BE2C (cell line): ENCODE data around the gene SKP2.

Experiments used
- DNase-seq: peaks from one replicate; pipeline ENCODE4 v3.0.0-alpha.2; 2020
- H3K27me3 ChIP-seq: fragments of 250-450 bp; sonication (Bioruptor Pico); 2 replicates; pipeline ENCODE4 v1.5.1; 2020; ENCODE audit warnings: mild to moderate bottlenecking
- H3K36me3 ChIP-seq: fragments of 250-450 bp; sonication (Bioruptor Pico); 2 replicates; pipeline ENCODE4 v1.5.1; 2020; ENCODE audit warnings: mild to moderate bottlenecking
- H3K4me1 ChIP-seq: fragments of 250-450 bp; sonication (Bioruptor Pico); 2 replicates; pipeline ENCODE4 v1.5.1; 2020
- H3K4me3 ChIP-seq: 2 replicates; pipeline ENCODE4 v1.5.1; 2011; ENCODE audit warnings: low read depth, low read length
- H3K9me3 ChIP-seq: fragments of 250-450 bp; sonication (Bioruptor Pico); 2 replicates; pipeline ENCODE4 v1.5.1; 2020
- TF ChIP-seq, protein P1 (sequence below): IDR thresholded peaks from 2 replicates; pipeline ENCODE4 v1.5.1; 2012; ENCODE audit warnings: mild to moderate bottlenecking, low read depth, low read length

SKP2 gene

DNA sequence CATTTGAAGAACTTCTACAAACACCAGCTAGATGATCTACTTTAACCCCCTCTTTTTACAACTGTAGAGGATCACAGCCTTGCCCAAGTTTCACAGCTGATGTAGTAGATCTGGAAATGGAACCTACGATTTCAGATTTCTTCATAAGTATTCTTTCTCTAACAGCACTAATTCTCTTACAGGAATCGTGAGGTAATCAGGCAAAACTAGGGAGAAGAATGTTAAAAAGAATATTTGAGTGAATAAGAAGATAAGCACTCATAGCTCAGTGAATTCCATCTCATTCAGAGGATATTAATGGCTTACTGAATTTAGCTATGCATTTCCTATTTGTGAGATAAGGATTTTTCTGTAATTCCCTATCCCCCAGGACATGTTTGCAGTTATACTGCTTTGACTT is 47.7 kb downstream of the SKP2 start:
- TF ChIP-seq, protein P1, sequence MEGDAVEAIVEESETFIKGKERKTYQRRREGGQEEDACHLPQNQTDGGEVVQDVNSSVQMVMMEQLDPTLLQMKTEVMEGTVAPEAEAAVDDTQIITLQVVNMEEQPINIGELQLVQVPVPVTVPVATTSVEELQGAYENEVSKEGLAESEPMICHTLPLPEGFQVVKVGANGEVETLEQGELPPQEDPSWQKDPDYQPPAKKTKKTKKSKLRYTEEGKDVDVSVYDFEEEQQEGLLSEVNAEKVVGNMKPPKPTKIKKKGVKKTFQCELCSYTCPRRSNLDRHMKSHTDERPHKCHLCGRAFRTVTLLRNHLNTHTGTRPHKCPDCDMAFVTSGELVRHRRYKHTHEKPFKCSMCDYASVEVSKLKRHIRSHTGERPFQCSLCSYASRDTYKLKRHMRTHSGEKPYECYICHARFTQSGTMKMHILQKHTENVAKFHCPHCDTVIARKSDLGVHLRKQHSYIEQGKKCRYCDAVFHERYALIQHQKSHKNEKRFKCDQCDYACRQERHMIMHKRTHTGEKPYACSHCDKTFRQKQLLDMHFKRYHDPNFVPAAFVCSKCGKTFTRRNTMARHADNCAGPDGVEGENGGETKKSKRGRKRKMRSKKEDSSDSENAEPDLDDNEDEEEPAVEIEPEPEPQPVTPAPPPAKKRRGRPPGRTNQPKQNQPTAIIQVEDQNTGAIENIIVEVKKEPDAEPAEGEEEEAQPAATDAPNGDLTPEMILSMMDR, result no peak
- H3K9me3 ChIP-seq, result no peaks in the 10 kb centered on the region
- no peak for DNase-seq
- no peak overlapping the region for H3K4me3 ChIP-seq
- H3K27me3 ChIP-seq, result no peaks in the 10 kb centered on the region
- H3K36me3 ChIP-seq, result peaks cover 6% of the 10 kb centered on the region; the same call in 1 of the 2 replicates
- H3K4me1 ChIP-seq, result peaks cover 15% of the 10 kb centered on the region

DNA sequence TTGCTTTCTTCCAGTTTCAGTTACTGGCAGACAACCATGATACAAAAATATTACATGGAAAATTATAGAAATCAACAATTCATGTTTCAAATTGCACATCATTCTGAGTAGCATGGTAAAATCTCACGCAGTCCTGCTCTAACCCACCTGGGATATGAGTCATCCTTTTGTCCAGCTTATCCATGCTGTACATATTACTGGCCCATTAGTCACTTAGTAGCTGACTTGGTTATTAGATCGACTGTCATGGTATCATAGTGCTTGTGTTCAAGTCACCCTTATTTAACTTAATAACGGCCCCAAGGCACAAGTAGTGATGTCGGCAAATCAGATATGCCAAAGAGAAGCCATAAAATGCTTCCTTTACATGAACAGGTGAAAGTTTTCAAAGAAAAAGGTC is 48.6 kb downstream of the SKP2 start:
- peak; percentile 39 for DNase-seq
- TF ChIP-seq, protein P1, result no peak
- no peaks in the 10 kb centered on the region for H3K9me3 ChIP-seq
- peaks cover 4% of the 10 kb centered on the region; the same call in 1 of the 2 replicates for H3K36me3 ChIP-seq
- H3K4me1 ChIP-seq, result peaks cover 15% of the 10 kb centered on the region
- no peaks in the 10 kb centered on the region for H3K27me3 ChIP-seq
- no peak overlapping the region for H3K4me3 ChIP-seq

DNA sequence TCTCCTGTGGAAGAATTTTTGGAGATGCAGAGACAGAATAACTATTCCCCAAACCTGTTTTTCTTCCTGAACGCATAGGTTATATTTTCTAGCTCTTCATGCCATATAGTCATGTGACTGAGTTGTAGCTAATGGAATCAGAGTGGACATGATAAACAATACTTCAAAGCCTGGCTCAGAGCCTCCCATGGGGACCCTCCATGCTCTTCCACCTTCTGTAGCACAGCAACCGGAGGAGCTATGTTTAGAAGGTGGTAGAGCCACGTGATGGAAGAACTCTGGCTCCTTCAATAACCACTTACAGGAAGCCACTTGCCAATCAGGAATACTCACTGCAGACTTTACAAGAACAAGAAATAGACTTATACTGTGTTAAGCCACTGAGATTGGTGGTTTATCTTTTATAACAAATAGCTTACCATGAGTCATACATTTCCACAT is 50.6 kb downstream of the SKP2 start:
- no peaks in the 10 kb centered on the region for H3K9me3 ChIP-seq
- H3K27me3 ChIP-seq, result no peaks in the 10 kb centered on the region
- peak; percentile 41 for DNase-seq
- H3K4me3 ChIP-seq, result no peak overlapping the region
- TF ChIP-seq, protein P1, result no peak
- H3K36me3 ChIP-seq, result no peaks in the 10 kb centered on the region
- peaks cover 15% of the 10 kb centered on the region for H3K4me1 ChIP-seq

DNA sequence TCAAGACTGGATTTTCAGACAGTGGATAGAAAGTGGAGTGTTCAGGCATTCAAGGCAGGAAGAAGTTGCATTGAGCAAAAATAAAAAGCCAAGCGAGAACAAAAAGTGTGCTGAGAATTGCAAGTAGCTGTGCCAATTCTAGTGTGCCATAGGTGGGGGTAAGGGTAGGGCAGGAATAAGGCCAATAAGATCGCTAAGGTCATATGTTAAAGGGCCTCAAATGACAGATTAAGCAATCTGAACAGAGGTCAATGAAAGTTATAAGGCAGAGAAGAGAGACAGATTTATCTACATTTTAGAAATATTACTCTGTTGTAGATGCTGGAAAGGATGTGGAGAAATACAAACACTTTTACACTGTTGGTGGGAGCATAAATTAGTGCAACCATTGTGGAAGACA is 53.4 kb downstream of the SKP2 start:
- Histone ChIP-seq H3K4me3 (no peak overlapping the region), H3K27me3 (no peaks in the 10 kb centered on the region), H3K9me3 (no peaks in the 10 kb centered on the region), H3K36me3 (no peaks in the 10 kb centered on the region), H3K4me1 (peaks cover 9% of the 10 kb centered on the region)
- TF ChIP-seq, protein P1, result no peak
- DNase-seq, result no peak

DNA sequence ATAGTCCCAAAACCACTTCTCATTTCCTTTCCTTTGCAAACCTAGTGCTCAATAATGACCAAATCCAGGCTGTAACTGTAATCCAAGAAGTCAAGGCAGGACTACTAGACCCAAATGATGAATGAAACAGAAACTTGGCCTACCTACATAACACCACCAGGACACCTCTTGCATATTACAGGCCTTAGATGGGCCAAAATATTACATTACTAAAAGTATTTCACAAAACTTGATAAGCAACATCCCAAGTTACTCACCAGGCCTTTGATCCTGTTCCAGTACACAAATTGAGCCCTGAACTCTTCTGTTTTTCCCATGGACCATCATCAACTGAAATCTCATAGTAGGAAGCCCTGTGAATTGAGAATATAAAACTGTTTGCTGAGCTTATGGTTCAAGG is 55.0 kb downstream of the SKP2 start:
- peaks cover 8% of the 10 kb centered on the region; the same call in 1 of the 2 replicates for H3K4me1 ChIP-seq
- DNase-seq, result no peak
- H3K36me3 ChIP-seq, result no peaks in the 10 kb centered on the region
- no peaks in the 10 kb centered on the region for H3K9me3 ChIP-seq
- H3K27me3 ChIP-seq, result no peaks in the 10 kb centered on the region
- TF ChIP-seq, protein P1, result no peak
- H3K4me3 ChIP-seq, result no peak overlapping the region

DNA sequence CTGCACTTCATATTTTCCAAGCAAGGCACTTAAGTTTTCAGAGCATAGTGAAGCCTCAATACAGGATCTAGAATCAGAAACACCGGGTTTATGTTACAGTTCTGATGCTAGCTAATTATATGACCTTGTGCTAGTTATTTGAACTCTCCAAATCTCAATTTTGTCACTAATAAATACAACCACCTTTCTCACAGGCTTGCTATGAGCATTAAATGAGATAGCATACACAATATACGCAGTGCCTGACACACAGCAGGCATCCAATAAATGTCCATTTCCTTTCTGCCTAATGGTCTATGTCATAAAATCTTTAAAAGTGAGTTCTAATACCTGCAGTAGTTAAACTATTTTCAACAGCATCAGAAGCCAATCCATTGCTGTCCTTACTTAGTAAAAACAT is 56.9 kb downstream of the SKP2 start:
- no peak for DNase-seq
- H3K4me1 ChIP-seq, result no peaks in the 10 kb centered on the region
- H3K9me3 ChIP-seq, result no peaks in the 10 kb centered on the region
- TF ChIP-seq, protein P1, result no peak
- H3K4me3 ChIP-seq, result no peak overlapping the region
- H3K36me3 ChIP-seq, result no peaks in the 10 kb centered on the region
- no peaks in the 10 kb centered on the region for H3K27me3 ChIP-seq
